Body of pancreas (tissue), 4 donors: ENCODE results near the gene CARF. TPM values are rescaled to one million over a fixed set of nuclear protein-coding genes. Genes with fewer than 3 reads are reported as not detected.
"Not testable (repeated sequence)": the region's sequence is repeated elsewhere in the genome, so short reads cannot be mapped to it uniquely, and the experiment has no call there.

Source experiments
- ATAC-seq: fragments of 150-250 bp; one replicate; pipeline ENCODE4 v1.9.1; 2016
- DNase-seq, 4 donors: peaks; one replicate each; pipeline ENCODE4 v3.0.0-alpha.2; 2019
- H3K27ac ChIP-seq, 4 donors: fragments of 200-600 bp; sonication (generic); 1 replicate in 3 of 4; 2 replicates in 1 of 4; pipeline versions ENCODE4 v1.5.1 to v1.6.1; 2016 to 2019; ENCODE audit warnings: mild to moderate bottlenecking in 1 of 4, mixed read lengths in 1 of 4, moderate library complexity in 1 of 4
- H3K27me3 ChIP-seq, 2 donors: fragments of 200-600 bp; sonication (generic); one replicate each; pipeline ENCODE4 v1.6.0; 2016; ENCODE audit warnings: mild to moderate bottlenecking in 1 of 2
- H3K36me3 ChIP-seq, 2 donors: fragments of 200-600 bp; sonication (generic); replicated peaks in 1 of 2; 2 replicates each; pipeline ENCODE4 v1.5.1; 2016; ENCODE audit warnings: low read depth in 2 of 2; ENCODE audit not compliant: insufficient read depth in 1 of 2
- H3K4me1 ChIP-seq: fragments of 200-600 bp; sonication (generic); one replicate; pipeline ENCODE4 v1.6.0; 2016
- H3K4me3 ChIP-seq, 2 donors: fragments of 200-600 bp; sonication (generic); 1 replicate in 1 of 2; 2 replicates in 1 of 2; pipeline ENCODE4 v1.5.1; 2016 to 2019
- H3K9me3 ChIP-seq, 3 donors: fragments of 200-600 bp; sonication (generic); 1 replicate in 2 of 3; 2 replicates in 1 of 3; pipeline ENCODE4 v1.5.1; 2016
- POLR2A ChIP-seq, 3 donors: fragments of 450-650 bp; IDR thresholded peaks; one replicate each; pipeline ENCODE4 v1.6.1; 2016; ENCODE audit warnings: antibody characterized with exemption in 3 of 3, mild to moderate bottlenecking in 2 of 3
- WGBS, 2 donors: methylation state at CpG; one replicate each; pipeline ENCODE4 v1.1.5; 2017; 5-methylcytosine and 5-hydroxymethylcytosine counted together
- intact Hi-C: fragments of 100-400 bp; cut with DNase I; formaldehyde crosslinking; loops from one replicate; pipeline ENCODE4 v1.15.1; 2023
- total RNA-seq, 2 donors: library from RNA; depleted of rRNA; stranded (reverse); fragments of >200 nt; gene quantifications; one replicate each; pipeline ENCODE4 v1.1.0, GENCODE V29; 2016
- TF ChIP-seq, protein P1 (sequence below), 7 experiments: fragments of 450-650 bp in 4 of 7; fragments of 200-600 bp in 3 of 7; sonication (generic) in 3 of 7; IDR thresholded peaks; one replicate each; pipeline ENCODE4 v1.5.1; 2016 to 2019; ENCODE audit warnings: antibody characterized with exemption in 7 of 7

The CARF gene
- total RNA-seq, 2 donors from 2014 or later = 2.6 to 8.0 TPM

DNA sequence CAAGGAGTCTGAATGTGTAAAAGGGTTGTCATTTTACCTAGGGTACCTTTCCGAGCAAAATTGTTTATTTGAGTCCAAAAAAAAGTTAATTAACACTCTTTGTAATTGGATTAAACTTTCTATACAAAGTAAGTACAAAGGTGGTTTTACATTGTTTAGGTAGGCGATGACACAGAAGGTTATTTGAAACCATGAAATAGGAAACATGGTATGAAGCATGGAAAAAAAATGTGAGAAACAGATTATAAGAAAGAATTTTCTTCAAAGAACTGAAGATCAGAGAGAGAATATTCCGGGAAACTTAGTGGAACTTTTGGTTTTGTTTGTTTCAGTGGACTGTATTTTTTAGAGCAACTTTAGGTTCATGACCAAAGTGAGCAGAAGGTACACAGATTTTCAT lies 32.7 kb downstream of the CARF start:
- TF ChIP-seq POLR2A (IDR thresholded peaks at IDR 0.05) = no peak
- TF ChIP-seq, protein P1, sequence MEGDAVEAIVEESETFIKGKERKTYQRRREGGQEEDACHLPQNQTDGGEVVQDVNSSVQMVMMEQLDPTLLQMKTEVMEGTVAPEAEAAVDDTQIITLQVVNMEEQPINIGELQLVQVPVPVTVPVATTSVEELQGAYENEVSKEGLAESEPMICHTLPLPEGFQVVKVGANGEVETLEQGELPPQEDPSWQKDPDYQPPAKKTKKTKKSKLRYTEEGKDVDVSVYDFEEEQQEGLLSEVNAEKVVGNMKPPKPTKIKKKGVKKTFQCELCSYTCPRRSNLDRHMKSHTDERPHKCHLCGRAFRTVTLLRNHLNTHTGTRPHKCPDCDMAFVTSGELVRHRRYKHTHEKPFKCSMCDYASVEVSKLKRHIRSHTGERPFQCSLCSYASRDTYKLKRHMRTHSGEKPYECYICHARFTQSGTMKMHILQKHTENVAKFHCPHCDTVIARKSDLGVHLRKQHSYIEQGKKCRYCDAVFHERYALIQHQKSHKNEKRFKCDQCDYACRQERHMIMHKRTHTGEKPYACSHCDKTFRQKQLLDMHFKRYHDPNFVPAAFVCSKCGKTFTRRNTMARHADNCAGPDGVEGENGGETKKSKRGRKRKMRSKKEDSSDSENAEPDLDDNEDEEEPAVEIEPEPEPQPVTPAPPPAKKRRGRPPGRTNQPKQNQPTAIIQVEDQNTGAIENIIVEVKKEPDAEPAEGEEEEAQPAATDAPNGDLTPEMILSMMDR (IDR thresholded peaks at IDR 0.05) = no peak
- 74 to 75% methylated on average over 3 of the region's 3 CpGs for WGBS, 2 donors
- no peak overlapping the region for H3K27ac ChIP-seq
- H3K4me3 ChIP-seq = no peak overlapping the region
- no peaks in the 10 kb centered on the region for H3K27me3 ChIP-seq
- no peak for ATAC-seq
- no peaks in the 10 kb centered on the region for H3K36me3 ChIP-seq
- H3K4me1 ChIP-seq = no peaks in the 10 kb centered on the region
- DNase-seq = no peak
- no peaks in the 10 kb centered on the region for H3K9me3 ChIP-seq
- intact Hi-C loops = no loop called here

DNA sequence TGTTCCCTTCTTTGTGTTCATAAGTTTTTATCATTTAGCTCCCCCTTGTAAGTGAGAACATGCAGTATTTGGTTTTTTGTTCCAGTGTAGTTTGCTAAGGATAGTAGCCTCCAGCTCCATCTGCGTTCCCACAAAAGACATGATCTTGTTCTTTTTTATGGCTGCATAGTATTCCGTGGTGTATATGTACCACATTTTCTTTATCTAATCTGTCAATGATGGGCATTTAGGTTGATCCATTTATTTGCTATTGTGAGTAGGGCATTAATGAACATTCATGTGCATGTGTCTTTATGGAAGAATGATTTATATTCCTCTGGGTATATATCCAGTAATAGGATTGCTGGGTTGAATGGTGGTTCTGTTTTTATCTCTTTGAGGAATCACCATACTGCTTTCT lies 33.4 kb downstream of the CARF start:
- no peaks in the 10 kb centered on the region for H3K36me3 ChIP-seq
- H3K27ac ChIP-seq = no peak overlapping the region
- no peaks in the 10 kb centered on the region for H3K27me3 ChIP-seq
- no peak overlapping the region for H3K4me3 ChIP-seq
- ATAC-seq (no peak), DNase-seq (no peak)
- intact Hi-C loops = no loop called here
- no peak for TF ChIP-seq POLR2A (IDR thresholded peaks at IDR 0.05)
- TF ChIP-seq, protein P1 (IDR thresholded peaks at IDR 0.05) = no peak
- H3K9me3 ChIP-seq = no peaks in the 10 kb centered on the region
- WGBS, 2 donors = 96% methylated on average over 2 of the region's 2 CpGs
- no peaks in the 10 kb centered on the region for H3K4me1 ChIP-seq

DNA sequence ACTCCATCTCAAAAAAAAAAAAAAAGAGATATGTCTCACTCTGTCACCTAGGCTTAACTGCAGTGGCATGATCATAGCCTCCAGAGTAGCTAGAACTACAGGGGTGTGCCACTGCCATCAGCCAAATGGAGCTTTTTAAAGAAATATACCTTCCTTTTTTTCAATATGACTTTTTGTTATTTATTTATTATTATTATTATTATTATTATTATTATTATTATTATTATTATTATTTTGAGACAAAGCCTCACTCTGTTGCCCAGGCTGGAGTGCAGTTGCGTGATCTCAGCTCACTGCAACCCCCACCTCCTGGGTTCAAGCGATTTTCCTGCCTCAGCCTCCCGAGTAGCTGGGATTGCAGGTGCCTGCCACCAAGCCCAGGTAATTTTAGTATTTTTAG lies 37.3 kb downstream of the CARF start:
- DNase-seq, H3K27ac ChIP-seq, H3K36me3 ChIP-seq, H3K4me3 ChIP-seq, H3K27me3 ChIP-seq, intact Hi-C loops, ATAC-seq, H3K9me3 ChIP-seq, H3K4me1 ChIP-seq: not testable (repeated sequence)
- 92 to 95% methylated on average over 3 of the region's 3 CpGs for WGBS, 2 donors

DNA sequence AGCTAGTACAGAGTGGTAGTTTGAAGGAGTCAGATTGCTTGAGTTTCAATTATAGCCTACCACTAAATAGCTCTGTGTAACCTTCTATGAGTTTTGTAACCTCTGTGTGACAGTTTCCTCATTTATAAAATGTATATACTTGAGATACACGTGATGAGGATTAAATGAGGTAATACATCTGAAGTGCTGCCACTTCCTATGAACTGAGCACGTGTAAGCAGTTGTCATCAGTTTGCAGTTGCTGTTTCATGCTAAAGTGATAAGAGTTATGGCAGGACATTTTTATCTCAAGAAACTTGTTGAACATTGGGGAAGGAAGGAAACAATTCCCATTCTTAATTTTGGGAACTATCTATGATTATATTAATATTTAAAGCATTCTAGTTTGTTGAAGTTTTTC lies 38.5 kb downstream of the CARF start:
- TF ChIP-seq, protein P1 (IDR thresholded peaks at IDR 0.05) = no peak
- TF ChIP-seq POLR2A (IDR thresholded peaks at IDR 0.05) = no peak
- intact Hi-C loops = no loop called here
- no peak for ATAC-seq
- Histone ChIP-seq H3K9me3 (no peaks in the 10 kb centered on the region), H3K27ac (no peak overlapping the region), H3K36me3 (no peaks in the 10 kb centered on the region), H3K4me3 (no peak overlapping the region), H3K4me1 (no peaks in the 10 kb centered on the region), H3K27me3 (no peaks in the 10 kb centered on the region)
- DNase-seq = no peak
- 48 to 51% methylated on average over 2 of the region's 2 CpGs for WGBS, 2 donors

DNA sequence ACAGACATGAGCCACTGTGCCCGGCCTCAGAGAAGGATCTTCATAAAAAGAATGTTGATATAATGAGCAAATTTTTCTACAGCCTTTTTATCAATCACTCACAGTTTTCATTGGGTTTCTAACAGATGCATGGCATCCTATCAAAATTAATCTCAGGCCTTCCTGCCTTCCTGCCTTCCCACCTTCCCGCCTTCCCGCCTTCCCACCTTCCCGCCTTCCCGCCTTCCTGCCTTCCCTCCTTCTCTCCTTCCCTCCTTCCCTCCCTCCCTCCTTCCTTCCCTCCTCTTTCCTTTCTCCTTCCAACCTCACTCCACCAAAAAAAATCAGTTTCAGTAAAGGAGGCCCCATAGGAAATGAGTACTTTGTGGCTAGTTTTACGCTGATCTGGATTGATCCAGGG lies 48.4 kb downstream of the CARF start:
- TF ChIP-seq, protein P1 (IDR thresholded peaks at IDR 0.05) = no peak
- Histone ChIP-seq H3K9me3 (no peaks in the 10 kb centered on the region), H3K27me3 (no peaks in the 10 kb centered on the region), H3K4me1 (no peaks in the 10 kb centered on the region), H3K36me3 (peaks cover 0 to 1% of the 10 kb centered on the region in 2 donors), H3K4me3 (no peak overlapping the region), H3K27ac (no peak overlapping the region)
- intact Hi-C loops = no loop called here
- WGBS, 2 donors = 94% methylated on average over 6 of the region's 6 CpGs
- no peak for ATAC-seq
- DNase-seq = no peak
